K562 (cell line): ENCODE measurements around the gene SLC7A5.

Experiments used
- ETS1 ChIP-seq: conservative IDR thresholded peaks from 2 replicates; pipeline ENCODE4 v1.6.1; 2011; ENCODE audit warnings: low read depth, mild to moderate bottlenecking, low read length; ENCODE audit not compliant: control insufficient read depth
- EZH2 ChIP-seq: IDR thresholded peaks from 2 replicates; pipeline ENCODE4 v1.6.1; 2012; ENCODE audit warnings: low read depth, mild to moderate bottlenecking, inconsistent platforms, low read length, borderline replicate concordance
- HDAC1 ChIP-seq, 2 experiments: fragments of 450-650 bp; IDR thresholded peaks; 2 replicates each; pipeline ENCODE4 v1.6.1; 2016 to 2017; ENCODE audit warnings: inconsistent platforms in 1 of 2, mild to moderate bottlenecking in 1 of 2, moderate library complexity in 1 of 2
- HMG20A ChIP-seq: fragments of 450-650 bp; formaldehyde crosslinking; conservative IDR thresholded peaks from 2 replicates; pipeline ENCODE4 v1.4.0; 2020; ENCODE audit warnings: mild to moderate bottlenecking, mixed read lengths
- HNRNPK ChIP-seq: fragments of 200-400 bp; formaldehyde crosslinking; IDR thresholded peaks from one replicate; pipeline ENCODE4 v1.6.1; 2018; ENCODE audit warnings: mild to moderate bottlenecking, low read depth, low read length; ENCODE audit not compliant: poor library complexity, severe bottlenecking
- SRSF9 ChIP-seq: fragments of 200-400 bp; formaldehyde crosslinking; IDR thresholded peaks from 2 replicates; pipeline ENCODE4 v1.6.1; 2017; ENCODE audit warnings: low read depth, low read length, borderline replicate concordance
- TF ChIP-seq, protein P1 (sequence below), 3 experiments: IDR thresholded peaks in 2 of 3; conservative IDR thresholded peaks in 1 of 3; 2 replicates each; pipeline ENCODE4 v1.5.1; 2011 to 2012; ENCODE audit warnings: low read length in 3 of 3, mild to moderate bottlenecking in 3 of 3, control low read depth in 2 of 3, improper control_type of control experiment in 1 of 3, inconsistent platforms in 1 of 3, low read depth in 1 of 3, mixed read lengths in 1 of 3, moderate library complexity in 1 of 3; ENCODE audit not compliant: insufficient read depth in 2 of 3

DNA sequence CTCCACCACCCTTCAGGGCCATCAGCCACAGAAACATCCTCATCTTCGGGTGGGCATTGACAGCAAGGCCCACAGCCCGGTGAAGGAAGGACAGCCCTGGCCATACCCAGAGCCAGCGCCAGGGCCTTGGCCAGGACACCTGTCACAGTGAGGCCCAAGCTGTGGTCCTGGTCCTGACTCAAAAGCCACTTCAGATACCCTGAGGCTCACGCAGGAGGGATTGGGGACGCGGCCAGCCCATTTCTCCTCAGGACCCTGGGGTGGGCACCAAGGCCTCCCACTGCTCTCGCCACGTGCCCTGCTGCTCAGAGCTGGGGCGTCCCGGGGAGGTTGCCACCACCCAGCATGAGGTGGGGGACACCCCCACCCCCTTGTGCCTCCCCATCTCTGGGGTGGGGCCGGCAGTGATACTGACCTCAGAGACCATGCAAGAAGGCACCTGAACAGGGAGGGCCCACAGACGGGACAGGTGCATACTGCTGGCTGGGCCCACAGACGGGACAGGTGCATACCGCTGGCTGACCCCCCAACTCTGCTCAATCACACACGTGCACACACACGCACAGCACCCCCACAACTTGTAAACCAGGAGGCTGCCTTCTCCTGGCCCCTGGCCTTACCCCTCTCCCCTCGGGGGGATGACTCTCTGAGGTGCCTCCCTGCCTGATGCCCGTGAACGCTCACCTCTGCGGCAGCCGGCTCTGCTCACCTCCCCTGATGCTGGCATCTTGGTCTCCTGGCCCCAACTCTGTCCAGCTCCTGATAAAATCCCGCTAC lies 14.2 kb downstream of the SLC7A5 start:
- TF ChIP-seq ETS1 (no peak), HNRNPK (no peak), HDAC1 (IDR thresholded peaks at IDR 0.05) (no peak), EZH2 (no peak), HMG20A (CRISPR knock-in tag) (no peak), SRSF9 (no peak)
- TF ChIP-seq, protein P1, sequence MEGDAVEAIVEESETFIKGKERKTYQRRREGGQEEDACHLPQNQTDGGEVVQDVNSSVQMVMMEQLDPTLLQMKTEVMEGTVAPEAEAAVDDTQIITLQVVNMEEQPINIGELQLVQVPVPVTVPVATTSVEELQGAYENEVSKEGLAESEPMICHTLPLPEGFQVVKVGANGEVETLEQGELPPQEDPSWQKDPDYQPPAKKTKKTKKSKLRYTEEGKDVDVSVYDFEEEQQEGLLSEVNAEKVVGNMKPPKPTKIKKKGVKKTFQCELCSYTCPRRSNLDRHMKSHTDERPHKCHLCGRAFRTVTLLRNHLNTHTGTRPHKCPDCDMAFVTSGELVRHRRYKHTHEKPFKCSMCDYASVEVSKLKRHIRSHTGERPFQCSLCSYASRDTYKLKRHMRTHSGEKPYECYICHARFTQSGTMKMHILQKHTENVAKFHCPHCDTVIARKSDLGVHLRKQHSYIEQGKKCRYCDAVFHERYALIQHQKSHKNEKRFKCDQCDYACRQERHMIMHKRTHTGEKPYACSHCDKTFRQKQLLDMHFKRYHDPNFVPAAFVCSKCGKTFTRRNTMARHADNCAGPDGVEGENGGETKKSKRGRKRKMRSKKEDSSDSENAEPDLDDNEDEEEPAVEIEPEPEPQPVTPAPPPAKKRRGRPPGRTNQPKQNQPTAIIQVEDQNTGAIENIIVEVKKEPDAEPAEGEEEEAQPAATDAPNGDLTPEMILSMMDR (IDR thresholded peaks at IDR 0.05 in 2 of 3, conservative IDR thresholded peaks at IDR 0.05 in 1 of 3; ENCODE audit: insufficient read depth in 2 of 3, low read depth in 1 of 3, low read length in 3 of 3): no peak
